GM19240 (cell line): ENCODE results near the gene KIF23.

Source experiments
- DNase-seq: peaks from one replicate; pipeline ENCODE4 v3.0.0; 2011; ENCODE audit warnings: low spot score; ENCODE audit not compliant: insufficient read length

KIF23 gene

DNA sequence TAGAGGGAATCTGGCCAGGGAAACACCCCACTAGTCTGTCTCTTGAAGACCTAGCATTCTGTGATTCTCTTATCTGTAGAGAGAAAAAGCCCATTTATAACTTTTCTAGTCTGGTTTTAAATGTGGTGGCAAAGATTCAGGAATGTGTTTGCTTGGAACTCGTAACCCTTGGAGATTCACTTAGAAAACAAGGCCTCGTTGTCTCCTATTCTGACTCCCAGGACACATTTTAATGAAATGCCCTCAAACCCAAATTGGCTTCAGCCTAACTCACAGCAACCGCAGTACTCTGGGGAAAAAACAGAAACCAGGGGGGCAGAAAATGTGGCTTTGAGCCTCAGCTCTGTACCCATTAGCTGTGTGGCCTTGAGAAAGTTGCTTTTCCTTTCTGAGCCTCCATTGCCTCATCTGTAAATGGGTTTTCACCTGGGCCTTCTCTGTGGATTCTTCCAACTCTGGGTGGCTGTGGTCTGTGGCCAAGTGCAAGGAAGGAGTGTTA lies 75.0 kb downstream of the KIF23 start:
- DNase-seq = no peak

DNA sequence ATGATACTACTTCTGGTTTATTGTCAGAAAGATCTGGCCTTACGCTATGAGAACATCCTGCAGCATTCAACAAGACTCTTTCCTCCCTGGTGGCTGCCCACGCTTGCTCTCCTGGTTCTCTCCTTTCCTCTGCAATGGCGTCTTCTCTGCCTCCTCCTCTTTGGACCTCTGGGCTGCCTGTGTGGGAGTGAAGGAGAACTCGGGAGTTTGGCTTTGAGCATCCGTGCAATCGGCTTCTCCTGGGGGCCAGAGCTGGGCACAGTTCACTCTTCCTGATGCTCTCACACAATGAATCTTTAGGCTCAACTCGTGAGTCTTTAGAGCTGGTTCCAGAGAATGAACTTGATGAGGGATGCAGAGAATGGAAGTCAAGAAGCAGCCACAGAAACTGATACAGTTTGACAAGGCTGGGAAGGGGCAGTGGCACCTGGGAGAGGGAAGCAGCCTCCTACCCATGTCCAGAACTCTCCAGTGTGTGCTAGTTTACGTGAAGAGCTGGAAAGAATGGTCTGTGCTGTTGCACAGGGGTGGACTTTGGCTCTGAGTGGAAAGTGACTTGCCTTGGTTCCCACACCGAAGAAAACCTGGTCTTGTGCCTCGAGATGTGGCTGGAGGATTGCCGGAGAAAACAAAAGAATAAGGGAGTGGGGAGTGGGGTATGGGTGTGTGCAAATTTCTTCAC lies 76.3 kb downstream of the KIF23 start:
- DNase-seq = no peak

DNA sequence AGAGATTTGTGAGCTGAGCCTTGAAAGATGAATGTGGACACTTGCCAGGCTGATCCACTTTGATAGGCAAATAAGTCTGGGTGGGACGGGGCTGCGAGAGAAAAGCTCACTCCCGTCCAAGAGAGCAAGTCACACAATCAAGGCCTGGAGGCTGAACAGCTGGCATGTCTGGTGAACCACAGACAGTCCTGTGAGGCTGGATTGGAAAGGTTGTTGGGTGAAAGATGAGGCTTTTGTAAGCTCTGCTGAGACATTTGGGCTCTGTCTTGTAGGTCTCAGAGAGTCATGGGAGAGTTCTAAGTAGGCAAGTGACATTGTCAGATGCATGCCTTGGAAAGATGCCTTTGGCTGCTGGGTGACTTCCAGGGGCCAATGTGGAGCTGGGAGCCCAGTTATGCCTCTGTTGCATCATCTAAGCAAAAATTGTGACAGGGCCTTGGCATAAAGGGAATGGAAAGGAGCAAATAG lies 76.9 kb downstream of the KIF23 start:
- no peak for DNase-seq

DNA sequence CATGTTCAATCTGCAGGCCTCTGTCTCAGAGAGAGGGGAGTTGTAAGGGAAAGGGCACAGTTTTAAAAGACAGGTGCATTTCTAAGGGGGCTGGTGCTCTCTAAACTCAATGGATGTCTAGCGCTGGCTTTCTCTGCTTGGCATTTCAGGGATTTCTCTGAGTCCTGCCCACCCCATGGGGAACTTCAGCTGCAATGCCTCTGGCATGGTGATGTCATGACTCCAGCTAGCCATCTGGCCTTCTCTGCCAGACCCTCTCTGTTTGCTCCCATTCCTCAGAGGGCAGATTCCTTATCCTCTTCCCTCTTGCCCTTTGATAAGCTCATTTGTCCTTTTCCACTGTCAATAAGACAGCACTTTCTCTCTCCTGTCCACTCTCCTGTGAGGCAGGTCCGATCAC lies 79.3 kb downstream of the KIF23 start:
- no peak for DNase-seq

DNA sequence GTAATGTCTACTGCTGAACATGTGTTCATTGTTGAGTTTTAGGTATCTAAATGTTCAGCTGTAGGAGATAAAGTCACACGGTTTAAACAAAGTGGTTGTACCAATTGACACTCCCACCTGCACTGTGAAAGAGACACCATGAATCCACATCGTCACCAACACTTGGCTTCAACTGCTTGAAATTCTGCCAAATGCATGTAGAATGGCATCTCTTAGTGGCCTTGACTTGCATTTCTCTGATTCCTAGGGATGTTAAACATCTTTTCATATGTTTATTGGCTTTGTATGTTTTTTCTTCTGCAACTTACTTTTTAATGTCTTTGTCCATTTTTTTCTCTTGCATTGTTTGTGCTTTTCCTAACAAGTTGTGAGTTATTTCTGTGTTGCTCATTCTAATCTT lies 81.9 kb downstream of the KIF23 start:
- no peak for DNase-seq

DNA sequence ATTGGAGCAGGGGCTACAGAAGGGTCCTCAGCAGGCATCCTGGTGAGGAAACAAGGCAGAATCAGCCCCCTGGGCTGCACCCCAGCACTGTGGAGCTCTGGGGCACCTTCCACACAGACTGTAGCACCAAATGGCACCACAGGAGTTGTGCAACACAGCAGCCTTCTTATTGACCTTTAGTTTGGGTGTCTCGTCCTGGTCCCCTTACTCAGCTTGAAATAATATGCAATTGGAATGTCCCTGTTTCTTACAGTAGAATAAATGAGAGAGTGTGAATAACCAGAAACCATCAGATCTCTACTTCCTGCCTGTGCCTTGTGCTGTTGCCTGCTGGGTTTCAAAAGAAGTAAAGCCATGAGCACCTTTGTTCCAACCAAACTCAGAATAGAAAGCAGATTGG lies 82.9 kb downstream of the KIF23 start:
- DNase-seq = no peak

DNA sequence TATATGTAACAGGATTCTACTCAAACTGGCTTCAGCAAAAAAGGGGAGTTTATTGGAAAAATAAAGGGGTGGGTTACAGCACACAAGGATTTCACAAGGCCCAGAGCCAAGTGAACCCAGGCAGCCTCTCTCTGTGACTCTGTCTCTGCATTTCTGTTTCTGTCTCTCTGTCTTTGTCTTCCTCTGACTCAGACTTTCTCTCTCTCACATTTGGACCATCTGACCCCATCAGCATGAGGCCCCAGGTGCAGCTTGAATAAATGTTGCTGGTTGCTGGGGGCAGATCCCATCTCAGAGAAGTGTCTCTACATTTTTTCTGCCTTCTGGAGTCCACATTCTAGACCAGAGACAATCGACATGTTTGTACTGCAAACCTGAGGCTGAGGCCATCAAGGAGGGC lies 83.5 kb downstream of the KIF23 start:
- no peak for DNase-seq
